ENCODE data around the gene LBX2. TPM values are rescaled to one million over a fixed set of nuclear protein-coding genes. Genes with fewer than 3 reads are reported as not detected.

The LBX2 gene
- total RNA-seq, 2 experiments from 2014 or later: 0.36 to 0.43 TPM

DNA sequence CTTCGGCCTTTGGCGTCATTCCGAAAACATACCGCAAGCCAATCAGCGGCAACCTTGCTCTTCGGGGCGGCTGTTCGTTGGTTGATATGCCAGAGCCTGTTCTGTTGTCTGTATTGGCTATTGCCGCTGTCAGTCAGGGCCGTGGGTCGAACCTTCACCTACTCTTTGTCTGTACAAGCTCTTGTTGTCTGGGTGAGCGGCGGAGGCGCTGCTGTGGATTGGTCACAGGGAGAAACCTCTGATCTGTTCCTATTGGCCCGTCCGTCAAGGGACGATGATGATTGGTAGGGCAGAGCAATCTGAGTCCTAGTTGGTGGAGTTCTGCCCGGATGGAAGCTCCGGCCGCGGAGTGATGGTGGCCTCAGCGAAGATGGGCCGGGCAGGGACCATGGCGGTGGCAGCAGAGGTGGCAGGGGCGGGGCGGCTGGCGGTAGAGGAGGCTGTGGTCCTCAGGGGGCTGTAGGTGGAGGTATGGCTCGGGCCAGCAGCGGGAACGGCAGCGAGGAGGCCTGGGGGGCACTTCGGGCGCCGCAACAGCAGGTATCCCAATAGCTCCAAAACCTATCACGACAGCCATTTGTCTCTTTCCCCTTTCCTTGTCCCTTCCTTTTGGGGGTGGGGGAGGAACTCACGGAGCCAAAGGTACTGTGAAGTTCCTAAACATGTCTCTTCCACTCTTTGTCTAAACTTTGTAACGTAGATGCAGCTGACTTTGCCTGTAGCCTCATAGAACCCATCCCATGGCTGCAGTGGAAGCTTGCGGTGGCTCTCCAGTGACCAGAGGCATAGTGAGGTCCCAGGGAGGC, 41.1 kb downstream of the LBX2 start, which contains the start of gene WBP1:
WBP1 (plus strand) TSS at position 307 of the 806 bp plus-strand sequence; CDS start at position 472, 165 bp downstream.
- peak; percentile 100 for DNase-seq
- no peak for TF ChIP-seq CTCF (IDR thresholded peaks at IDR 0.05)
- Mint-ChIP-seq H3K4me3 (peak within 1 kb of the TSS; percentile 98), H3K27me3 (no peaks in the 10 kb centered on the region), H3K9me3 (no peaks in the 10 kb centered on the region), H3K4me1 (ENCODE audit: low read depth) (peaks cover 42% of the 10 kb centered on the region), H3K36me3 (ENCODE audit: low read depth) (peaks cover 25% of the 10 kb centered on the region), H3K27ac (peak within 1 kb of the TSS; percentile 99)
- ChIA-PET CTCF (interaction anchor here (0.8 to 4.1 kb wide), 10 partner anchors 9 to 209 kb away, joined by 3 to 30 read pairs (median 5); partner anchors contain the start of genes AUP1, CCDC142, HTRA2 and MRPL53), POLR2A (interaction anchor here (1.0 to 5.6 kb wide), 11 partner anchors 9 to 73 kb away, joined by 3 to 48 read pairs (median 10); partner anchors contain the start of genes AUP1, C2orf81, CCDC142 and HTRA2)
- ATAC-seq: peak; percentile 84
- intact Hi-C loops (cut with micrococcal nuclease): no loop called here

DNA sequence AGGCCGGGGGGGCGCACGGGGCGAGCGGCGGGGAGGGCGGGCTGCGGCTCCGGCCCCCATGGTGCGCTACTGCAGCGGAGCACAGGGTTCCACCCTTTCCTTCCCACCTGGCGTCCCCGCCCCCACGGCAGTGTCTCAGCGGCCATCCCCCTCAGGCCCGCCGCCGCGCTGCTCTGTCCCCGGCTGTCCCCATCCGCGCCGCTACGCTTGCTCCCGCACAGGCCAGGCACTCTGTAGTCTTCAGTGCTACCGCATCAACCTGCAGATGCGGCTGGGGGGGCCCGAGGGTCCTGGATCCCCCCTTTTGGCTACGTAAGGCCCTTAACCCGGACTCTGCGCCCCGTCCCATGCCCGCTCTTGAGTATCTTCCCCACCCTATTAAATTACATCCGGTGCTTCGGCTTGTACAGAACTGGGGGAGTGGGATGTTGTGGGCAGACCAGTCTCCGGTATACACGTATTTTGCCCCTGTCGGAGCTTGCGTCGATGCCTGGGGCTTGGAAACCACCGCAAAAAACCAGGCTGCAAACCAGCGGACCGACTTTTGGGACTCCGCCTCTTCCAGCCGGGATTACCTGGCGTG, 41.8 kb downstream of the LBX2 start:
- DNase-seq (peak; percentile 90), ATAC-seq (peak; percentile 46)
- intact Hi-C loops (cut with micrococcal nuclease): no loop called here
- Mint-ChIP-seq H3K9me3 (no peaks in the 10 kb centered on the region), H3K4me3 (peak overlapping the region; percentile 98), H3K27me3 (no peaks in the 10 kb centered on the region), H3K4me1 (ENCODE audit: low read depth) (peaks cover 44% of the 10 kb centered on the region), H3K27ac (peak overlapping the region; percentile 99), H3K36me3 (ENCODE audit: low read depth) (peaks cover 20% of the 10 kb centered on the region)
- ChIA-PET CTCF (interaction anchor here (0.9 to 4.1 kb wide), 8 partner anchors 9 to 208 kb away, joined by 3 to 40 read pairs (median 8); partner anchors contain the start of genes AUP1, CCDC142, HTRA2 and MRPL53), POLR2A (interaction anchor here (1.0 to 5.6 kb wide), 11 partner anchors 10 to 73 kb away, joined by 3 to 48 read pairs (median 10); partner anchors contain the start of genes AUP1, C2orf81, CCDC142 and HTRA2)
- no peak for TF ChIP-seq CTCF (IDR thresholded peaks at IDR 0.05)

DNA sequence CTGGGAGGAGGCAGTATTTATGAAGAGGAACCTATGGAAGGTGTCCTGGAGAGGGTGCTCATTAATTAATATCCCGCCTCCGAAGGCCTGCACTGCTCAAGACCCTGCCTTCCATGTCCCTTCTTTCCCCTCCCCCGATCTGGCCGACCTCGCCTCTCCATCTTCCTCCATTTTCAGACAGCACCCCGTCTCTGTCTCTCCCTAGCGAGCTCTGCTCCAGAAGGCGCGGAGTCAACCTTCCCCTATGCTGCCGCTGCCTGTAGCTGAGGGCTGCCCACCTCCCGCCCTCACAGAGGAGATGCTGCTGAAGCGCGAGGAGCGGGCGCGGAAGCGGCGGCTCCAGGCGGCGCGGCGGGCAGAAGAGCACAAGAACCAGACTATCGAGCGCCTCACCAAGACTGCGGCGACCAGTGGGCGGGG, 42.3 kb downstream of the LBX2 start:
- Mint-ChIP-seq H3K27me3 (no peaks in the 10 kb centered on the region), H3K4me1 (ENCODE audit: low read depth) (peaks cover 47% of the 10 kb centered on the region), H3K9me3 (no peaks in the 10 kb centered on the region), H3K27ac (peak overlapping the region; percentile 97), H3K4me3 (peak overlapping the region; percentile 98), H3K36me3 (ENCODE audit: low read depth) (peaks cover 18% of the 10 kb centered on the region)
- DNase-seq (no peak), ATAC-seq (no peak)
- POLR2A ChIA-PET: interaction anchor here (0.8 to 5.6 kb wide), 9 partner anchors 8 to 73 kb away, joined by 3 to 48 read pairs (median 5); partner anchors contain the start of genes AUP1, C2orf81, CCDC142 and HTRA2
- CTCF ChIA-PET: interaction anchor here (0.9 to 4.1 kb wide), 7 partner anchors 14 to 207 kb away, joined by 3 to 40 read pairs (median 5); partner anchors contain the start of genes AUP1, CCDC142, HTRA2 and TTC31
- intact Hi-C loops (cut with micrococcal nuclease): no loop called here
- TF ChIP-seq CTCF (IDR thresholded peaks at IDR 0.05): no peak

DNA sequence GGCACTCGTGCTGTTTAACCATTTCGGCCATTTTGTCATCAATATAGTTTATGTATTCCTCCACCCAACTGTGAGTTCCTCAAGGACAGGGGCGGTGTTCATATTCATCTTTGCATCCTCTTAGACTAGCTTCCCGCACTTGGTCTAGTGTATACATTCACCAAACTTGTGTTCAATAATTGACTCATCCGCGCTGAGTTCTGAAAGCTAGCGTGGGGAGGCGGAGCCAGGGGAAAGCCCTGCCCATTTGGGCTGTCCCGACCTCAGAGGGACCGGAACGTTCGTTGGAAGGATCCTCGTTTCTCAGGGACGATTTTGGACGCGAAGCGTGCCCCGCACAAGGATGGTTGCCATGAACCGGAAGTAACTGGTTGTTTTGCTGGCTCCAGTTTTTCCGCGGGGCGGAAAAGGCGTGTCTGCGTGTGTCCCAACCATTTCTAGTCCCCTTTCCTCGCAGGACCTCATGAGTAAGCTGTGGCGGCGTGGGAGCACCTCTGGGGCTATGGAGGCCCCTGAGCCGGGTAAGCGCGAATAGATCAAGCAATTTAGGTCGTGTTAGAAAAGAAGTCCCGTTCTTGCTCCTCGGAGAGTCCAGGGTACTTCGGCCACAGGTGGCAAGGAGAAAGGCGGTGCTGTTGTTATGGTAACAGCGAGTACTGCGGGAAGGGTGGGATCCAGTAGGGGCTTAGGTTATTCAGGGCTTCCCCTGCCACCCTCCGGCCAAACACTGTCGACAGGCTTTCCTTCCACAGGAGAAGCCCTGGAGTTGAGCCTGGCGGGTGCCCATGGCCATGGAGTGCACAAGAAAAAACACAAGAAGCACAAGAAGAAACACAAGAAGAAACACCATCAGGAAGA, 44.5 kb downstream of the LBX2 start, which contains the start of gene INO80B:
INO80B (plus strand) TSS at position 434 of the 858 bp plus-strand sequence; CDS start at position 464, 30 bp downstream.
- Mint-ChIP-seq H3K9me3 (no peaks in the 10 kb centered on the region), H3K27me3 (no peaks in the 10 kb centered on the region), H3K27ac (peak within 1 kb of the TSS; percentile 97), H3K4me3 (peak within 1 kb of the TSS; percentile 98), H3K36me3 (ENCODE audit: low read depth) (peaks cover 16% of the 10 kb centered on the region), H3K4me1 (ENCODE audit: low read depth) (peaks cover 41% of the 10 kb centered on the region)
- POLR2A ChIA-PET: interaction anchor here (0.6 to 5.6 kb wide), 18 partner anchors 10 to 1221 kb away, joined by 3 to 48 read pairs (median 4); partner anchors contain the start of genes AUP1, C2orf81, CCDC142 and CCT7
- ATAC-seq (peak; percentile 52), DNase-seq (peak; percentile 98)
- TF ChIP-seq CTCF (IDR thresholded peaks at IDR 0.05): no peak
- intact Hi-C loops (cut with micrococcal nuclease): loop anchor here (2.0 kb wide), 1 partner anchor 28 kb away; the partner anchor contains the start of genes CCDC142 and TTC31
- CTCF ChIA-PET: interaction anchor here (0.6 to 3.8 kb wide), 11 partner anchors 10 to 205 kb away, joined by 3 to 40 read pairs (median 4); partner anchors contain the start of genes C2orf81, CCDC142, MOGS and TTC31
